HepG2 (cell line): ENCODE data around the gene STRN4. TPM values are rescaled to one million over a fixed set of nuclear protein-coding genes. Genes with fewer than 3 reads are reported as not detected.

Source experiments
- ARID4A ChIP-seq: sonication (generic); formaldehyde crosslinking; IDR thresholded peaks from 2 replicates; pipeline ENCODE4 v1.5.0; 2020; ENCODE audit warnings: mild to moderate bottlenecking, missing genetic modification reagents, borderline replicate concordance
- ATF7-NPFF ChIP-seq: sonication (generic); formaldehyde crosslinking; IDR thresholded peaks from 2 replicates; pipeline ENCODE4 v1.8.1; 2023; ENCODE audit warnings: mild to moderate bottlenecking, low read depth, missing genetic modification reagents, moderate library complexity
- GATAD2A ChIP-seq: IDR thresholded peaks from 2 replicates; pipeline ENCODE4 v1.6.1; 2016
- GFI1 ChIP-seq: sonication (generic); formaldehyde crosslinking; IDR thresholded peaks from 2 replicates; pipeline ENCODE4 v1.5.0; 2020; ENCODE audit warnings: missing genetic modification reagents, mild to moderate bottlenecking, borderline replicate concordance
- JARID2 ChIP-seq: sonication (generic); formaldehyde crosslinking; IDR thresholded peaks from 2 replicates; pipeline ENCODE4 v1.8.1; 2023; ENCODE audit warnings: missing genetic modification reagents, inconsistent platforms; ENCODE audit not compliant: insufficient replicate concordance
- MBD4 ChIP-seq: IDR thresholded peaks from 2 replicates; pipeline ENCODE4 v1.6.1; 2012; ENCODE audit warnings: low read length, inconsistent platforms, borderline replicate concordance
- NCOA2 ChIP-seq: sonication (generic); formaldehyde crosslinking; IDR thresholded peaks from 2 replicates; pipeline ENCODE4 v1.8.0; 2022; ENCODE audit warnings: inconsistent platforms
- PITX1 ChIP-seq: sonication (generic); formaldehyde crosslinking; IDR thresholded peaks from 2 replicates; pipeline ENCODE4 v1.5.1; 2020; ENCODE audit warnings: mild to moderate bottlenecking, missing genetic modification reagents
- SMARCE1 ChIP-seq: fragments of 450-650 bp; IDR thresholded peaks from 2 replicates; pipeline ENCODE4 v1.6.1; 2017; ENCODE audit warnings: borderline replicate concordance
- SNAI1 ChIP-seq: sonication (generic); formaldehyde crosslinking; IDR thresholded peaks from 2 replicates; pipeline ENCODE4 v1.5.0; 2020; ENCODE audit warnings: mild to moderate bottlenecking, missing genetic modification reagents, borderline replicate concordance
- SOX13 ChIP-seq, 3 experiments: fragments of 450-650 bp in 1 of 3; sonication (generic) in 1 of 3; formaldehyde crosslinking in 1 of 3; IDR thresholded peaks in 2 of 3; conservative IDR thresholded peaks in 1 of 3; 2 replicates each; pipeline versions ENCODE4 v1.5.0 to v1.6.1; 2016 to 2020; ENCODE audit warnings: antibody characterized with exemption in 1 of 3, mild to moderate bottlenecking in 1 of 3, missing compliant biosample characterization in 1 of 3, missing genetic modification reagents in 1 of 3, moderate library complexity in 1 of 3
- TBX3 ChIP-seq: fragments of 450-650 bp; IDR thresholded peaks from 2 replicates; pipeline ENCODE4 v1.6.1; 2017; ENCODE audit warnings: antibody characterized with exemption, mild to moderate bottlenecking, inconsistent platforms, borderline replicate concordance
- YEATS2 ChIP-seq: sonication (generic); formaldehyde crosslinking; IDR thresholded peaks from 2 replicates; pipeline ENCODE4 v1.4.0; 2020; ENCODE audit warnings: missing genetic modification reagents, borderline replicate concordance
- ZBTB43 ChIP-seq: sonication (generic); formaldehyde crosslinking; conservative IDR thresholded peaks from 2 replicates; pipeline ENCODE4 v1.4.0; 2020; ENCODE audit warnings: missing genetic modification reagents
- ZNF101 ChIP-seq: sonication (generic); formaldehyde crosslinking; IDR thresholded peaks from 2 replicates; pipeline ENCODE4 v1.4.0; 2020; ENCODE audit warnings: mild to moderate bottlenecking, low read depth, missing genetic modification reagents, borderline replicate concordance
- ZNF329 ChIP-seq: sonication (generic); formaldehyde crosslinking; IDR thresholded peaks from 2 replicates; pipeline ENCODE4 v1.9.0; 2021; ENCODE audit warnings: low read depth, mild to moderate bottlenecking, missing genetic modification reagents
- ZNF354B ChIP-seq: sonication (generic); formaldehyde crosslinking; IDR thresholded peaks from 2 replicates; pipeline ENCODE4 v1.8.0; 2022; ENCODE audit warnings: mild to moderate bottlenecking, missing genetic modification reagents
- polyA plus RNA-seq, 8 experiments: library from polyadenylated mRNA; depleted of rRNA in 3 of 8; stranded (reverse) in 7 of 8; unstranded in 1 of 8; fragments of >200 nt; fragmentation: Illumina TruSeq in 4 of 8; extraction: Trizol in 4 of 8; gene quantifications; 2 replicates each; pipeline versions ENCODE4 v1.2.1 to v1.2.3, GENCODE V29; 2011 to 2016; ENCODE audit warnings: low read depth in 4 of 8, missing spikeins in 1 of 8, mixed read lengths in 1 of 8; ENCODE audit not compliant: insufficient read depth in 1 of 8
- total RNA-seq, 5 experiments: library from RNA; depleted of rRNA; stranded (reverse); fragments of >200 nt; fragmentation: Illumina TruSeq; extraction: Trizol; gene quantifications; 2 replicates each; pipeline ENCODE4 v1.2.3, GENCODE V29; 2016; ENCODE audit warnings: low read depth in 1 of 5
- TF ChIP-seq, protein P1 (sequence below): sonication (generic); formaldehyde crosslinking; IDR thresholded peaks from 2 replicates; pipeline ENCODE4 v1.4.0; 2020; ENCODE audit warnings: mild to moderate bottlenecking, missing genetic modification reagents, borderline replicate concordance

STRN4 gene
- total and polyA plus RNA-seq, 2 of the 13 experiments (the other 11 are each of a cell fraction or from before 2014, with no cell fraction given) = 43.1 to 57.3 TPM

DNA sequence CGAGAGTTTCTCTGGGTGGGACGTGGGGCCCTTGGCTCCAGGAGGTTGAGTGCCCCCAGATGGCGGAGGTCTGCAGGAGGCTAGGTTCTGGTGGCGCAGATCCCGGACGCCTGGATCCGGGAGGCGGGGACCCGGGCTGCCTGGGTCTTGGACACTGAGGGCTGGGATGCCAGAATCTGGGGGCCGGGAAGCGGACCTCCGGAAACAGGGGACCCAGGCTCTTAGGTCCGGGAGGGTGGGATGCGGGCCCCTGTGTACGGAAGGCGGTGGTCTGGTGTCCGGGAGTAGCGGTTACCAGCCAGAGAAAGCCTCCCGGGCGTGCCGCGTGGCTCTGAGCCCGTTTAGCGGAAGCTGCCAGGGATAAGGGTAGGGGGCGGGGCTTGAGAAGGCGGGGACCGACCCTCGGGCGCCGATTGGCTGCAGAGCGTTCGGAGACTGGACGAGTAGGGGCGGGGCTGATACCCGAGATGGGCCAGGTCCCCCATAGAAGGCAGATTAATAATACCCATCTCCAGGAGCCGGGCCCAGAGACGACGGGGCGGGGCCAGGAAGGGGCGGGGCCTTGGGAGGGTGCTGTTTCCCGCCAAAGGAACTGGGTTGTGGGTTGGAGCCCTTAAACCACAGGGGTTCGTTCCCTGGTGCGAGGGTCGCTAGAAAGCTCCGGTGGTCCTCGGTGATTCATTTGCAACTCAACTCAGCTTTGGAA is 42.2 kb upstream of the STRN4 start, which contains the start of gene SLC1A5 (continued):
- TF ChIP-seq, protein P1, sequence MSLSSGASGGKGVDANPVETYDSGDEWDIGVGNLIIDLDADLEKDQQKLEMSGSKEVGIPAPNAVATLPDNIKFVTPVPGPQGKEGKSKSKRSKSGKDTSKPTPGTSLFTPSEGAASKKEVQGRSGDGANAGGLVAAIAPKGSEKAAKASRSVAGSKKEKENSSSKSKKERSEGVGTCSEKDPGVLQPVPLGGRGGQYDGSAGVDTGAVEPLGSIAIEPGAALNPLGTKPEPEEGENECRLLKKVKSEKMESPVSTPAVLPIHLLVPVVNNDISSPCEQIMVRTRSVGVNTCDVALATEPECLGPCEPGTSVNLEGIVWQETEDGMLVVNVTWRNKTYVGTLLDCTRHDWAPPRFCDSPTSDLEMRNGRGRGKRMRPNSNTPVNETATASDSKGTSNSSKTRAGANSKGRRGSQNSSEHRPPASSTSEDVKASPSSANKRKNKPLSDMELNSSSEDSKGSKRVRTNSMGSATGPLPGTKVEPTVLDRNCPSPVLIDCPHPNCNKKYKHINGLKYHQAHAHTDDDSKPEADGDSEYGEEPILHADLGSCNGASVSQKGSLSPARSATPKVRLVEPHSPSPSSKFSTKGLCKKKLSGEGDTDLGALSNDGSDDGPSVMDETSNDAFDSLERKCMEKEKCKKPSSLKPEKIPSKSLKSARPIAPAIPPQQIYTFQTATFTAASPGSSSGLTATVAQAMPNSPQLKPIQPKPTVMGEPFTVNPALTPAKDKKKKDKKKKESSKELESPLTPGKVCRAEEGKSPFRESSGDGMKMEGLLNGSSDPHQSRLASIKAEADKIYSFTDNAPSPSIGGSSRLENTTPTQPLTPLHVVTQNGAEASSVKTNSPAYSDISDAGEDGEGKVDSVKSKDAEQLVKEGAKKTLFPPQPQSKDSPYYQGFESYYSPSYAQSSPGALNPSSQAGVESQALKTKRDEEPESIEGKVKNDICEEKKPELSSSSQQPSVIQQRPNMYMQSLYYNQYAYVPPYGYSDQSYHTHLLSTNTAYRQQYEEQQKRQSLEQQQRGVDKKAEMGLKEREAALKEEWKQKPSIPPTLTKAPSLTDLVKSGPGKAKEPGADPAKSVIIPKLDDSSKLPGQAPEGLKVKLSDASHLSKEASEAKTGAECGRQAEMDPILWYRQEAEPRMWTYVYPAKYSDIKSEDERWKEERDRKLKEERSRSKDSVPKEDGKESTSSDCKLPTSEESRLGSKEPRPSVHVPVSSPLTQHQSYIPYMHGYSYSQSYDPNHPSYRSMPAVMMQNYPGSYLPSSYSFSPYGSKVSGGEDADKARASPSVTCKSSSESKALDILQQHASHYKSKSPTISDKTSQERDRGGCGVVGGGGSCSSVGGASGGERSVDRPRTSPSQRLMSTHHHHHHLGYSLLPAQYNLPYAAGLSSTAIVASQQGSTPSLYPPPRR (CRISPR knock-in tag) = peak; percentile 49; the same call in 1 of the 2 replicates
- TF ChIP-seq SOX13 (IDR thresholded peaks at IDR 0.05) (peak; percentile 78; the same call in 1 of the 2 replicates), SOX13 (CRISPR knock-in tag; conservative IDR thresholded peaks at IDR 0.05 in 1 of 2, IDR thresholded peaks at IDR 0.05 in 1 of 2) (no peak), ARID4A (CRISPR knock-in tag) (peak; percentile 88), ATF7-NPFF (CRISPR knock-in tag) (peak; percentile 71), GATAD2A (CRISPR knock-in tag) (peak; percentile 43; the same call in 1 of the 2 replicates), PITX1 (peak; percentile 38; the same call in 1 of the 2 replicates), ZBTB43 (CRISPR knock-in tag) (no peak), ZNF354B (CRISPR knock-in tag) (no peak), MBD4 (no peak), TBX3 (no peak), NCOA2 (CRISPR knock-in tag) (peak; percentile 62; the same call in 1 of the 2 replicates), ZNF101 (CRISPR knock-in tag) (no peak), YEATS2 (peak; percentile 56; the same call in 1 of the 2 replicates), JARID2 (CRISPR knock-in tag) (peak; percentile 91), SNAI1 (CRISPR knock-in tag) (no peak), GFI1 (CRISPR knock-in tag) (peak; percentile 55; the same call in 1 of the 2 replicates), SMARCE1 (no peak), ZNF329 (CRISPR knock-in tag) (peak; percentile 83)
